Hematopoietic multipotent progenitor cell (in vitro differentiated cells): ENCODE data around the gene SIGLEC1. TPM values are rescaled to one million over a fixed set of nuclear protein-coding genes. Genes with fewer than 3 reads are reported as not detected.

ENCODE experiments used
- DNase-seq, 3 donors: peaks; one replicate each; pipeline ENCODE4 v3.0.0-alpha.2; 2011 to 2015; ENCODE audit warnings: low read depth in 2 of 3, low spot score in 2 of 3
- total RNA-seq: library from RNA; depleted of rRNA; stranded (reverse); fragments of >200 nt; gene quantifications from one replicate; pipeline ENCODE4 v1.2.3, GENCODE V29; 2012

SIGLEC1 gene
- total RNA-seq, 1 donor: under 0.01 TPM

GRCh38 chr20:3681352-3681930, 31.0 kb downstream of the SIGLEC1 start:
- no peak for DNase-seq

GRCh38 chr20:3680701-3681351, 31.6 kb downstream of the SIGLEC1 start:
- DNase-seq: no peak

- no peak for DNase-seq
Observed at GRCh38 chr20:3679749-3680700, 32.4 kb downstream of the SIGLEC1 start.

GRCh38 chr20:3678856-3679720, 33.3 kb downstream of the SIGLEC1 start:
- no peak for DNase-seq

- DNase-seq: no peak
Observed at GRCh38 chr20:3678198-3678597, 34.2 kb downstream of the SIGLEC1 start.

- no peak for DNase-seq
Observed at GRCh38 chr20:3677733-3678132, 34.7 kb downstream of the SIGLEC1 start.

GRCh38 chr20:3674995-3675900, 37.2 kb downstream of the SIGLEC1 start:
- DNase-seq: no peak

- DNase-seq: no peak
Observed at GRCh38 chr20:3674447-3674846, 38.0 kb downstream of the SIGLEC1 start.

GRCh38 chr20:3673221-3674070, 39.0 kb downstream of the SIGLEC1 start:
- no peak for DNase-seq

- peak in 1 of 3 donors; percentile 40 for DNase-seq
Observed at GRCh38 chr20:3672547-3673171, 39.7 kb downstream of the SIGLEC1 start.

GRCh38 chr20:3671986-3672546, 40.3 kb downstream of the SIGLEC1 start:
- DNase-seq: no peak

- no peak for DNase-seq
Observed at GRCh38 chr20:3670945-3671344, 41.5 kb downstream of the SIGLEC1 start.

GRCh38 chr20:3670511-3670910, 41.9 kb downstream of the SIGLEC1 start:
- no peak for DNase-seq

- no peak for DNase-seq
Observed at GRCh38 chr20:3669710-3670367, 42.6 kb downstream of the SIGLEC1 start.

GRCh38 chr20:3667434-3668037, 44.9 kb downstream of the SIGLEC1 start:
- no peak for DNase-seq

- DNase-seq: no peak
Observed at GRCh38 chr20:3663858-3664257, 48.5 kb downstream of the SIGLEC1 start.
